NCI-H1048 (cell line): ENCODE results near the gene CFAP97D1.
A peak's percentile ranks its signal among the peaks of the same experiment; 100 is the strongest.
"Not testable (repeated sequence)": the region's sequence is repeated elsewhere in the genome, so short reads cannot be mapped to it uniquely, and the experiment has no call there.

Experiments
- DNase-seq: peaks from one replicate; lab custom pipeline; 2025; lab: John Stamatoyannopoulos, UW

CFAP97D1 gene

GRCh38 chr17:43768382-43768781 is 11.9 kb upstream of the CFAP97D1 start:
- DNase-seq: no peak

GRCh38 chr17:43768943-43769342 is 11.3 kb upstream of the CFAP97D1 start:
- DNase-seq: no peak

GRCh38 chr17:43769426-43769825 is 10.8 kb upstream of the CFAP97D1 start:
- no peak for DNase-seq

- DNase-seq: no peak
Observed at GRCh38 chr17:43769859-43770258, 10.4 kb upstream of the CFAP97D1 start.

GRCh38 chr17:43770957-43771356 is 9.3 kb upstream of the CFAP97D1 start:
- no peak for DNase-seq

GRCh38 chr17:43771463-43771862 is 8.8 kb upstream of the CFAP97D1 start:
- no peak for DNase-seq

GRCh38 chr17:43772877-43773648 is 7.2 kb upstream of the CFAP97D1 start:
- DNase-seq: no peak

- no peak for DNase-seq
Observed at GRCh38 chr17:43774304-43775250, 5.7 kb upstream of the CFAP97D1 start.

GRCh38 chr17:43778337-43779144 is 1.7 kb upstream of the CFAP97D1 start, which contains the start of gene DUSP3:
Gene DUSP3, minus strand, starts transcription at chr17:43778977. Its CDS starts 53 bp downstream, at chr17:43778924.
- peak; percentile 76 for DNase-seq

- DNase-seq: no peak
Observed at GRCh38 chr17:43779145-43780125, 800 bp upstream of the CFAP97D1 start.

GRCh38 chr17:43782913-43783680 is 2.9 kb downstream of the CFAP97D1 start:
- DNase-seq: no peak

GRCh38 chr17:43784068-43784467 is 3.8 kb downstream of the CFAP97D1 start:
- no peak for DNase-seq

- DNase-seq: no peak
Observed at GRCh38 chr17:43784628-43785101, 4.4 kb downstream of the CFAP97D1 start.

- no peak for DNase-seq
Observed at GRCh38 chr17:43787728-43788127, 7.5 kb downstream of the CFAP97D1 start.

GRCh38 chr17:43788540-43788939 is 8.3 kb downstream of the CFAP97D1 start:
- no peak for DNase-seq

GRCh38 chr17:43789482-43789881 is 9.2 kb downstream of the CFAP97D1 start:
- no peak for DNase-seq

GRCh38 chr17:43790311-43790940 is 10.2 kb downstream of the CFAP97D1 start:
- DNase-seq: no peak

GRCh38 chr17:43791589-43791988 is 11.4 kb downstream of the CFAP97D1 start:
- peak; percentile 24 for DNase-seq

- not testable (repeated sequence) for DNase-seq
Observed at GRCh38 chr17:43792668-43793067, 12.4 kb downstream of the CFAP97D1 start.
